GM12878 (cell line): ENCODE results near the gene GUCA2B. TPM values are rescaled to one million over a fixed set of nuclear protein-coding genes. Genes with fewer than 3 reads are reported as not detected.

Experiments used
- ATAC-seq: fragments of 200-7000 bp; cut with Tn5 transposase; 3 replicates; pipeline ENCODE4 v1.9.1; 2020; ENCODE audit warnings: mild to moderate bottlenecking, moderate library complexity
- BruUV-seq: library from RNA; stranded (reverse); fragments of 400-500 nt; replicated peaks from 2 replicates; lab custom pipeline; 2021; lab: Mats Ljungman, UMichigan
- CTCF ChIA-PET: fragments of 300-600 bp; sonication (Branson Sonifier 250); formaldehyde crosslinking; extraction: SDS; loops from one replicate; lab custom pipeline; 2021; ENCODE audit warnings: inconsistent platforms; lab: Yijun Ruan, JAX
- POLR2A ChIA-PET: fragments of 350-600 bp; formaldehyde crosslinking; extraction: SDS; loops from one replicate; lab custom pipeline; 2021; ENCODE audit warnings: inconsistent platforms; lab: Charles Lee
- RAD21 ChIA-PET: fragments of 300-600 bp; sonication (Branson Sonifier 250); formaldehyde crosslinking; loops from one replicate; lab custom pipeline; 2023; ENCODE audit warnings: antibody characterized with exemption; ENCODE audit not compliant: unreplicated experiment; lab: Charles Lee
- SMC1A ChIA-PET: fragments of 300-600 bp; sonication (Branson Sonifier 250); formaldehyde crosslinking; loops from one replicate; lab custom pipeline; 2023; ENCODE audit not compliant: unreplicated experiment, uncharacterized antibody; lab: Charles Lee
- DNase-seq: peaks from one replicate; pipeline ENCODE4 v3.0.0-alpha.2; 2011; ENCODE audit warnings: low read depth, low spot score
- FAIRE-seq: peaks from 3 replicates; lab custom pipeline; 2011; peaks lifted over from hg19 to GRCh38; lab: Jason Lieb, UNC
- H2AFZ ChIP-seq: 2 replicates; pipeline ENCODE4 v1.6.0; 2011; ENCODE audit warnings: low read depth, low read length, control low read depth; ENCODE audit not compliant: control insufficient read depth
- H3K27ac ChIP-seq: 2 replicates; pipeline ENCODE4 v1.5.1; 2011; ENCODE audit warnings: control low read depth; ENCODE audit not compliant: control insufficient read depth, insufficient read depth
- H3K27me3 ChIP-seq, 2 experiments: replicated peaks in 1 of 2; 2 replicates each; pipeline versions ENCODE4 v1.6.0 to v1.6.1; 2011; ENCODE audit warnings: low read length in 1 of 2; ENCODE audit not compliant: control insufficient read depth in 2 of 2, insufficient read depth in 2 of 2
- H3K36me3 ChIP-seq, 2 experiments: 2 replicates each; pipeline ENCODE4 v1.5.1; 2011; ENCODE audit warnings: low read length in 1 of 2; ENCODE audit not compliant: control insufficient read depth in 2 of 2, insufficient read depth in 2 of 2
- H3K4me1 ChIP-seq: 2 replicates; pipeline ENCODE4 v1.6.1; 2011; ENCODE audit warnings: mild to moderate bottlenecking, low read length, moderate library complexity, mixed read lengths; ENCODE audit not compliant: control insufficient read depth, insufficient read depth
- H3K4me2 ChIP-seq: 2 replicates; pipeline ENCODE4 v1.6.0; 2011; ENCODE audit warnings: control low read depth; ENCODE audit not compliant: control insufficient read depth, insufficient read depth
- H3K4me3 ChIP-seq: fragments of 200-600 bp; sonication (generic); 2 replicates; pipeline ENCODE4 v1.5.1; 2016
- H3K79me2 ChIP-seq: 2 replicates; pipeline ENCODE4 v1.6.0; 2011; ENCODE audit warnings: low read length; ENCODE audit not compliant: control insufficient read depth, insufficient read depth
- H3K9ac ChIP-seq: 2 replicates; pipeline ENCODE4 v1.8.0; 2011; ENCODE audit warnings: low read length, control low read depth, mixed read lengths; ENCODE audit not compliant: control insufficient read depth, insufficient read depth
- H3K9me3 ChIP-seq: replicated peaks from 3 replicates; pipeline ENCODE4 v1.5.1; 2011; ENCODE audit warnings: mild to moderate bottlenecking, low read length; ENCODE audit not compliant: control insufficient read depth, insufficient read depth
- H4K20me1 ChIP-seq: 2 replicates; pipeline ENCODE4 v1.6.0; 2011; ENCODE audit not compliant: control insufficient read depth, insufficient read depth
- BRCA1 ChIP-seq: IDR thresholded peaks from 2 replicates; pipeline ENCODE4 v1.6.1; 2011; ENCODE audit warnings: low read depth, low read length, improper control_type of control experiment
- CHD1 ChIP-seq: IDR thresholded peaks from 2 replicates; pipeline ENCODE4 v1.6.1; 2012; ENCODE audit warnings: low read depth, low read length, improper control_type of control experiment
- FOS ChIP-seq: IDR thresholded peaks from 3 replicates; pipeline ENCODE4 v1.6.1; 2011; ENCODE audit warnings: borderline replicate concordance; ENCODE audit not compliant: insufficient read length; ENCODE audit errors: extremely low read depth
- IRF3 ChIP-seq: fragments of 450-650 bp; IDR thresholded peaks from 2 replicates; pipeline ENCODE4 v1.6.1; 2014; ENCODE audit warnings: mild to moderate bottlenecking
- KDM1A ChIP-seq: fragments of 200-600 bp; sonication (generic); IDR thresholded peaks from 2 replicates; pipeline ENCODE4 v1.6.1; 2016; ENCODE audit warnings: borderline replicate concordance
- MAX ChIP-seq: IDR thresholded peaks from 2 replicates; pipeline ENCODE4 v1.6.1; 2012; ENCODE audit warnings: low read depth, low read length, improper control_type of control experiment
- NFYA ChIP-seq: IDR thresholded peaks from 2 replicates; pipeline ENCODE4 v1.6.1; 2011; ENCODE audit warnings: low read depth, mild to moderate bottlenecking, low read length, improper control_type of control experiment, borderline replicate concordance
- NKRF ChIP-seq: fragments of 450-650 bp; conservative IDR thresholded peaks from 2 replicates; pipeline ENCODE4 v1.6.1; 2017; ENCODE audit warnings: mild to moderate bottlenecking, moderate library complexity
- PAX5 ChIP-seq: IDR thresholded peaks from 2 replicates; pipeline ENCODE4 v1.6.1; 2011; ENCODE audit warnings: low read depth, low read length, borderline replicate concordance
- POU2F2 ChIP-seq: IDR thresholded peaks from 3 replicates; pipeline ENCODE4 v1.6.1; 2011; ENCODE audit warnings: low read depth, mild to moderate bottlenecking, low read length, borderline replicate concordance
- RCOR1 ChIP-seq: conservative IDR thresholded peaks from 2 replicates; pipeline ENCODE4 v1.6.1; 2012; ENCODE audit warnings: low read depth, low read length, improper control_type of control experiment
- SMAD5 ChIP-seq: IDR thresholded peaks from 2 replicates; pipeline ENCODE4 v1.6.1; 2016; ENCODE audit warnings: antibody characterized with exemption, low read depth
- SREBF2 ChIP-seq: IDR thresholded peaks from 2 replicates; pipeline ENCODE4 v1.6.1; 2012; ENCODE audit warnings: mild to moderate bottlenecking, low read length
- SUPT20H ChIP-seq: IDR thresholded peaks from 2 replicates; pipeline ENCODE4 v1.6.1; 2011; ENCODE audit warnings: low read depth, mild to moderate bottlenecking, low read length, moderate library complexity, borderline replicate concordance; ENCODE audit not compliant: control insufficient read depth
- TBL1XR1 ChIP-seq: IDR thresholded peaks from 2 replicates; pipeline ENCODE4 v1.6.1; 2012; ENCODE audit warnings: low read depth, low read length, improper control_type of control experiment
- USF2 ChIP-seq: IDR thresholded peaks from 2 replicates; pipeline ENCODE4 v1.6.1; 2011; ENCODE audit warnings: low read depth, low read length, improper control_type of control experiment, borderline replicate concordance
- ZBTB33 ChIP-seq: fragments of 450-650 bp; IDR thresholded peaks from 2 replicates; pipeline ENCODE4 v1.6.1; 2017; ENCODE audit warnings: mild to moderate bottlenecking
- WGBS: methylation state at CpG from one replicate; pipeline ENCODE4 v1.1.6; 2016; ENCODE audit warnings: low lambda C conversion rate; ENCODE audit not compliant: insufficient replicate concordance, insufficient coverage; ENCODE audit errors: missing lambda C conversion rate; 5-methylcytosine and 5-hydroxymethylcytosine counted together
- in situ Hi-C: fragments of 300-500 bp; cut with MboI; formaldehyde crosslinking; loops from 9 replicates; pipeline ENCODE4 v1.14.3; 2018; ENCODE audit warnings: mixed read lengths
- intact Hi-C: fragments of 100-400 bp; cut with micrococcal nuclease; formaldehyde crosslinking; loops from one replicate; pipeline ENCODE4 v1.14.2; 2022; ENCODE audit not compliant: unreplicated experiment
- polyA plus RNA-seq, 11 experiments: library from polyadenylated mRNA; depleted of rRNA in 4 of 11; unstranded in 6 of 11; stranded (reverse) in 5 of 11; fragments of >200 nt; fragmentation: Nextera tagmentation in 4 of 11; fragmentation: Illumina TruSeq in 1 of 11; extraction: Ambion mirVana in 4 of 11; extraction: Trizol in 1 of 11; gene quantifications; 1 replicate in 1 of 11; 2 replicates in 10 of 11; pipeline versions ENCODE4 v1.2.1 to v1.2.3, GENCODE V29; 2011 to 2016; ENCODE audit warnings: inconsistent platforms in 2 of 11, missing spikeins in 2 of 11, low read depth in 1 of 11
- total RNA-seq, 4 experiments: library from RNA; depleted of rRNA in 3 of 4; stranded (reverse); fragments of >200 nt in 3 of 4; fragmentation: Illumina TruSeq in 1 of 4; extraction: Trizol in 1 of 4; gene quantifications; 2 replicates each; pipeline versions ENCODE4 v1.2.1 to v1.2.3, GENCODE V29; 2013 to 2021

The GUCA2B gene
- total and polyA plus RNA-seq, 10 of the 15 experiments (the other 5 are each of a cell fraction or from before 2014, with no cell fraction given): not detected

- Histone ChIP-seq H3K9ac (no peak overlapping the region), H3K9me3 (no peaks in the 10 kb centered on the region), H3K4me2 (no peak overlapping the region), H3K36me3 (no peaks in the 10 kb centered on the region; a peak in 1 of 4 replicates), H4K20me1 (no peaks in the 10 kb centered on the region), H3K4me3 (no peak overlapping the region), H3K27me3 (no peaks in the 10 kb centered on the region), H3K27ac (no peak overlapping the region), H3K79me2 (no peaks in the 10 kb centered on the region), H3K4me1 (no peaks in the 10 kb centered on the region), H2AFZ (no peak overlapping the region)
- BruUV-seq: no TSS peak
- WGBS: 87% methylated on average over 17 of the region's 17 CpGs
- ChIA-PET CTCF (interaction anchor here (0.7 to 2.5 kb wide), 6 partner anchors 14 to 359 kb away, joined by 3 to 8 read pairs (median 4); no protein-coding TSS in a partner anchor), SMC1A (interaction anchor here (1.1 to 1.3 kb wide), 2 partner anchors 9 to 596 kb away, joined by 3 read pairs; no protein-coding TSS in a partner anchor), POLR2A (no interaction called here), RAD21 (interaction anchor here (3.0 kb wide), 1 partner anchor 597 kb away, joined by 28 read pairs; no protein-coding TSS in a partner anchor)
- intact Hi-C loops: loop anchor here (10.0 kb wide), 1 partner anchor 294 kb away; the partner anchor contains the start of gene CCDC30
- in situ Hi-C loops: loop anchor here (10.0 kb wide), 1 partner anchor 596 kb away; no protein-coding TSS in a partner anchor
- ATAC-seq (no peak), DNase-seq (no peak), FAIRE-seq (no peak)
- TF ChIP-seq SMAD5 (no peak), PAX5 (no peak), USF2 (no peak), RCOR1 (no peak), TBL1XR1 (no peak), POU2F2 (no peak), FOS (no peak), CHD1 (no peak), NKRF (no peak), SUPT20H (no peak), BRCA1 (no peak), SREBF2 (no peak), NFYA (no peak), IRF3 (no peak), MAX (no peak), ZBTB33 (no peak), KDM1A (no peak)
Measured at GRCh38 chr1:42170779-42171621, 17.8 kb downstream of the GUCA2B start.
